ENCODE data around the gene PLCB4. TPM values are rescaled to one million over a fixed set of nuclear protein-coding genes. Genes with fewer than 3 reads are reported as not detected.

The PLCB4 gene
- total and polyA plus RNA-seq, 8 donors: 6.2 to 15.3 (median 9.4) TPM

DNA sequence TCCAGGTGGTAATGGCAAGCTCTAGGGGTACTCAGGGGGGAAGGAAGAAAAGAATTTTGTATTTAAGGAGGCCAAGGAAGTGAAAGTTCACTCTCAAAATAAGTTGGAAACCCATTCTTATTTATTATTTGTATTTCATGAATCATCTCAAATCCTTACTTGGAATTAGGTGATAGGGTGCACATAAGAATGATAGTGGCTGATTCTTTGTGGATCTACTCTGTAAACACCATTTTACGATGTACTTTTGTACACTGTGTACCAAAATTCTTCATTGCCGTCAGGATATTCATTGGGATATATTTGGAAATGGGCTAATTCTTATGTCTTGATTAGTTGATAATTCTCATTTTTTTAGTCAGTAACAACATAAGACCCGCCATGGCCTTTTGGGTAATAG lies 266.0 kb downstream of the PLCB4 start:
- TF ChIP-seq, protein P1, sequence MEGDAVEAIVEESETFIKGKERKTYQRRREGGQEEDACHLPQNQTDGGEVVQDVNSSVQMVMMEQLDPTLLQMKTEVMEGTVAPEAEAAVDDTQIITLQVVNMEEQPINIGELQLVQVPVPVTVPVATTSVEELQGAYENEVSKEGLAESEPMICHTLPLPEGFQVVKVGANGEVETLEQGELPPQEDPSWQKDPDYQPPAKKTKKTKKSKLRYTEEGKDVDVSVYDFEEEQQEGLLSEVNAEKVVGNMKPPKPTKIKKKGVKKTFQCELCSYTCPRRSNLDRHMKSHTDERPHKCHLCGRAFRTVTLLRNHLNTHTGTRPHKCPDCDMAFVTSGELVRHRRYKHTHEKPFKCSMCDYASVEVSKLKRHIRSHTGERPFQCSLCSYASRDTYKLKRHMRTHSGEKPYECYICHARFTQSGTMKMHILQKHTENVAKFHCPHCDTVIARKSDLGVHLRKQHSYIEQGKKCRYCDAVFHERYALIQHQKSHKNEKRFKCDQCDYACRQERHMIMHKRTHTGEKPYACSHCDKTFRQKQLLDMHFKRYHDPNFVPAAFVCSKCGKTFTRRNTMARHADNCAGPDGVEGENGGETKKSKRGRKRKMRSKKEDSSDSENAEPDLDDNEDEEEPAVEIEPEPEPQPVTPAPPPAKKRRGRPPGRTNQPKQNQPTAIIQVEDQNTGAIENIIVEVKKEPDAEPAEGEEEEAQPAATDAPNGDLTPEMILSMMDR (IDR thresholded peaks at IDR 0.05): no peak
- no peak overlapping the region for H3K4me3 ChIP-seq
- no peaks in the 10 kb centered on the region for H3K27me3 ChIP-seq
- no peak overlapping the region for H3K27ac ChIP-seq
- H3K4me1 ChIP-seq: no peaks in the 10 kb centered on the region
- ATAC-seq: no peak
- DNase-seq: no peak
- intact Hi-C loops (cut with DNase I): no loop called here
- H3K9me3 ChIP-seq: no peaks in the 10 kb centered on the region
- no peaks in the 10 kb centered on the region for H3K36me3 ChIP-seq

DNA sequence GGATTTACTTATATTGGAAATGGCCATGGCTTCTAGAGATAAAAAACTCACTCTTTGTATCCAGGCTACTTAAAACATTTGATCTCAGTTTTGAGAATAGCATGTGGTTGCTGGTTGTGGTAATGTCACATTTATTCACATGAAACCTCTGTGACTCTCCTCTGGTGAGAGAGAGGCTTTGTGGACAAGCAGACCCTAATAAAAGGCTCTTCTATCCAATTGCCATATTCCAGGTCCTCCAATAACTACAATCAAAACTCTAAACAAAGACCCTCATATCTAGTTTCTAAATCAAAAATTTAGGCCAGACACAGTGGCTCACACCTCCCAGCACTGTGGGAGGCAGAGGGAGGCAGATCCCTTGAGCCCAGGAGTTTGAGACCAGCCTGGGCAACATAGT lies 269.2 kb downstream of the PLCB4 start:
- ATAC-seq (no peak), DNase-seq (no peak)
- no peak overlapping the region for H3K4me3 ChIP-seq
- H3K4me1 ChIP-seq: no peaks in the 10 kb centered on the region
- H3K9me3 ChIP-seq: no peaks in the 10 kb centered on the region
- H3K27ac ChIP-seq: no peak overlapping the region
- H3K27me3 ChIP-seq: no peaks in the 10 kb centered on the region
- H3K36me3 ChIP-seq: no peaks in the 10 kb centered on the region
- intact Hi-C loops (cut with DNase I): no loop called here
- TF ChIP-seq, protein P1 (IDR thresholded peaks at IDR 0.05): no peak

DNA sequence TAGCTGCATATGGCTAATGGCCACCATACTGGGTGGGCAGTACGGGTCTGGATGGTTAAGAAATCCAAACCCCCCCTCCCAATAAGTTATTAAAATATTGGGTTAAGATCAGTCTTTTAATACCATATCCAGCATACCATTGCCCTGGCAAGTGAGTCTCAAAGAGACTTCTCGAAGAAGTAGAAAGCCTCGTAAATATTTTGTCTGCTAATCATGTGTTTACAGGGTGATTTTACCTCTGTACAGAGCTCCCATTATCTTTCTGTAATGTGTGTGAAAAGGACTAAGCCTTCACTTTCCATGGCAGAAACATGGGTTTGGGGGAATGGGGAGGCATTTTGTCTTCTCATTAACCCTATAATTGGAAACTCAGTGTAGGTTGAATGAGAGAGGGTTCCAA lies 270.8 kb downstream of the PLCB4 start:
- ATAC-seq (no peak), DNase-seq (no peak)
- intact Hi-C loops (cut with DNase I): no loop called here
- H3K4me3 ChIP-seq: no peak overlapping the region
- no peaks in the 10 kb centered on the region for H3K27me3 ChIP-seq
- H3K27ac ChIP-seq: no peak overlapping the region
- H3K36me3 ChIP-seq: no peaks in the 10 kb centered on the region
- TF ChIP-seq, protein P1 (IDR thresholded peaks at IDR 0.05): no peak
- H3K4me1 ChIP-seq: peaks cover under 1 to 9% of the 10 kb centered on the region in 2 donors
- H3K9me3 ChIP-seq: no peaks in the 10 kb centered on the region

DNA sequence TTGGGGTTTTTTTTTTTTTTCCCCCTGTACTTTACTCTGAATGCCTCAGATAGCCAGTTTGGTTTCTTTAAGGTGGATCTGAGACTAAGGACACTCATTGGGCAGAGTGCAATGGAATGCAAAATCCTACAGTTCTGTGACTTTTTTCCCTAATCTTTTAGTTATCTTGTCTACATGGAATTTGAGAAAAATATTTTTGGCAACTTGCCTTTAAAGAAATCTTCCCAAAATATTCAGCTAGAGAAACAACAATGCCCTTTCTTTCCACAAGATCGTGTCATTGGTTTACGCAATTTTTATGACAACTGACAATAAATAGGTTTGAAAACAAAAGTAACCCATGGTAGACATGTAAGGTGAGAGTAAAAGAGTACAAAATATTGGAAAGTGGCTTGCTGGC lies 273.8 kb downstream of the PLCB4 start:
- no peaks in the 10 kb centered on the region for H3K27me3 ChIP-seq
- TF ChIP-seq, protein P1 (IDR thresholded peaks at IDR 0.05): no peak
- no peak overlapping the region for H3K4me3 ChIP-seq
- H3K9me3 ChIP-seq: no peaks in the 10 kb centered on the region
- ATAC-seq (no peak), DNase-seq (no peak)
- H3K27ac ChIP-seq: no peak overlapping the region
- intact Hi-C loops (cut with DNase I): no loop called here
- no peaks in the 10 kb centered on the region for H3K36me3 ChIP-seq
- peaks cover 5 to 9% of the 10 kb centered on the region in 2 donors for H3K4me1 ChIP-seq

DNA sequence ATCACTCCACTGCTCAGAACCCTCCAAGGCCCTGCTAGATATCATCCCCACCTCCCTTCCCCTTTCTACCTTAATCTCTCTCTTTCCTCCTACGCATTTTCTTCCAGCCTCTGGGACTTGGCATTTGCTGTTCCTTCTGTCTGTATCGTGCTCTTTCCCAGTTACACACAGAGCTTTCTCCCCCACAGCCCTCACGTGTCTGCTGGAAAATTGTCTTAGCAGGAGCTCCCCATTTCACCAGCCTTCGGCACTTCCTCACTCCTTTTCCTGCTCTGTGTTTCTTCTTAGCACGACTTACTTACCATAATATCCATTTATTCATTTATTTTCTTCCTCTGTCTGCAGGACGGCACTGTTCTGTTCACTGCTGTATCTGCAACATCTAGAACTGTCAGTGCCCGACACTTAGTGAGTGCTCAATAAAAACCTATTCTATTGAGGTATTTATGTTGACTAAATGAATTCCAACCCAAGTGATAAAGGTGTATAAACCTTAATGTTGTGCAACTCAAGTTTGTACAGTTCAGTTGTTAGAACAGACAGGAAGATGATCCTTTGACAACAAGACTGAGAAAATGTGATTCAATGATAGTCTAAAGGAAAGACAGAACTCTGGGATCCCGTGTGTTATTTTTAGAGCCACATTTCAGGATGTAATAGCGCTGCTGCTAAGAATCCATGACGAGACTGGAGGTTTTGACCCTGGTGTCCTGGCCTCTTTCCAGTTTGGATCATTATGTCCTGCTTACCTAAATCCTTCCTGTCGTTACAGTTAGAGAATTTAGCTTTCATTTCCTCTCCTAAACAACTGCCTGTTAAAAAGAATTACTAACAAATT lies 275.4 kb downstream of the PLCB4 start:
- no peaks in the 10 kb centered on the region for H3K36me3 ChIP-seq
- H3K27ac ChIP-seq: peak overlapping the region; percentile 45 to 63
- intact Hi-C loops (cut with DNase I): no loop called here
- peak in 1 of 4 donors; percentile 37 for DNase-seq
- H3K4me3 ChIP-seq: no peak overlapping the region
- peaks cover 5 to 13% of the 10 kb centered on the region in 2 donors for H3K4me1 ChIP-seq
- no peaks in the 10 kb centered on the region for H3K27me3 ChIP-seq
- H3K9me3 ChIP-seq: no peaks in the 10 kb centered on the region
- TF ChIP-seq, protein P1 (IDR thresholded peaks at IDR 0.05): no peak
- ATAC-seq: no peak
